ENCODE measurements around the gene RTBDN. TPM values are rescaled to one million over a fixed set of nuclear protein-coding genes. Genes with fewer than 3 reads are reported as not detected.

The RTBDN gene
- total and polyA plus RNA-seq, 2 of the 8 experiments (the other 6 are each of a cell fraction or from before 2014, with no cell fraction given): 4.0 to 4.8 TPM

- FAIRE-seq (no peak), DNase-seq (ENCODE audit: low read depth in 1 of 2, low spot score in 2 of 2) (no peak)
- H3K23me2 ChIP-seq (ENCODE audit: low read depth, low read length): no peaks in the 10 kb centered on the region
- H3K18ac ChIP-seq (ENCODE audit: extremely low read depth, low read length): no peak overlapping the region
- H3K79me1 ChIP-seq (ENCODE audit: low read depth, low read length): no peaks in the 10 kb centered on the region
- H4K5ac ChIP-seq (ENCODE audit: insufficient read length, low read depth, low read length): no peak overlapping the region
- no peak overlapping the region for H3K4me3 ChIP-seq (ENCODE audit: extremely low read depth in 1 of 4, insufficient read depth in 2 of 4, low read depth in 3 of 4, low read length in 4 of 4)
- no peak overlapping the region for H3K14ac ChIP-seq (ENCODE audit: insufficient read length)
- H2BK5ac ChIP-seq (ENCODE audit: low read depth, low read length): no peak overlapping the region
- H2AFZ ChIP-seq (ENCODE audit: low read length): no peak overlapping the region
- peaks cover 0 to 11% (median 5%) of the 10 kb centered on the region in 4 experiments; a peak in 2 of 8 replicates for H3K36me3 ChIP-seq (ENCODE audit: control insufficient read depth in 2 of 4, insufficient read depth in 4 of 4, low read length in 3 of 4)
- H3K9ac ChIP-seq (replicated peaks in 1 of 4; ENCODE audit: extremely low read depth in 1 of 4, low read depth in 3 of 4, low read length in 3 of 4): no peak overlapping the region
- H3K56ac ChIP-seq (replicated peaks; ENCODE audit: insufficient read length, low read depth, low read length): no peak overlapping the region
- no peaks in the 10 kb centered on the region for H3K9me3 ChIP-seq (ENCODE audit: insufficient read depth in 2 of 2, low read depth in 1 of 2, low read length in 1 of 2)
- no peak overlapping the region for H3K4ac ChIP-seq (replicated peaks; ENCODE audit: insufficient read length, low read depth, low read length)
- no peak overlapping the region for H2AK5ac ChIP-seq (ENCODE audit: low read depth, low read length)
- H3K27me3 ChIP-seq (replicated peaks in 1 of 4; ENCODE audit: control insufficient read depth in 3 of 4, extremely low read depth in 1 of 4, insufficient read depth in 3 of 4, low read length in 3 of 4): no peaks in the 10 kb centered on the region
- CTCF ChIA-PET (ENCODE audit: partially characterized antibody): interaction anchor here (1.3 to 7.9 kb wide), 3 partner anchors 10 to 20 kb away, joined by 3 to 48 read pairs (median 3); no protein-coding TSS in a partner anchor
- no peak overlapping the region for H2BK20ac ChIP-seq (ENCODE audit: low read length)
- H3K79me2 ChIP-seq (ENCODE audit: control insufficient read depth in 1 of 2, insufficient read depth in 2 of 2, low read length in 2 of 2): no peaks in the 10 kb centered on the region
- H3K23ac ChIP-seq (ENCODE audit: insufficient read length): no peak overlapping the region
- H4K91ac ChIP-seq (replicated peaks; ENCODE audit: insufficient read length, low read length): no peak overlapping the region
- POLR2A ChIA-PET (ENCODE audit: partially characterized antibody): interaction anchor here (0.9 to 1.3 kb wide), 5 partner anchors 9 to 28 kb away, joined by 3 to 5 read pairs (median 5); no protein-coding TSS in a partner anchor
- peaks cover 0 to 1% of the 10 kb centered on the region in 2 experiments for H4K20me1 ChIP-seq (replicated peaks in 1 of 2; ENCODE audit: control insufficient read depth in 1 of 2, insufficient read depth in 2 of 2, low read length in 2 of 2)
- TF ChIP-seq EGR1 (IDR thresholded peaks at IDR 0.05; ENCODE audit: borderline replicate concordance, low read depth, low read length) (no peak), KDM4A (IDR thresholded peaks at IDR 0.05; ENCODE audit: low read depth, low read length, severe bottlenecking) (no peak), FOSL1 (IDR thresholded peaks at IDR 0.05; ENCODE audit: insufficient read depth, low read depth, low read length) (no peak), SAP30 (IDR thresholded peaks at IDR 0.05; ENCODE audit: insufficient read depth, insufficient replicate concordance, low read length) (no peak), NANOG (IDR thresholded peaks at IDR 0.05; ENCODE audit: insufficient read depth, low read depth, low read length, poor library complexity, severe bottlenecking) (no peak)
- no peak overlapping the region for H2BK12ac ChIP-seq (ENCODE audit: low read depth, low read length)
- H2BK15ac ChIP-seq (ENCODE audit: low read length): no peak overlapping the region
- no peaks in the 10 kb centered on the region for H3K4me1 ChIP-seq (replicated peaks in 1 of 4; ENCODE audit: control insufficient read depth in 3 of 4, insufficient read depth in 4 of 4, low read length in 3 of 4)
- H3K4me2 ChIP-seq (ENCODE audit: insufficient read depth in 1 of 2, low read depth in 2 of 2, low read length in 2 of 2): no peak overlapping the region
- H2BK120ac ChIP-seq (replicated peaks; ENCODE audit: low read depth, low read length): no peak overlapping the region
- WGBS, 2 experiments (ENCODE audit: extremely low coverage in 1 of 2, insufficient coverage in 1 of 2, insufficient read length in 1 of 2, insufficient replicate concordance in 2 of 2, low coverage in 1 of 2, low lambda C conversion rate in 2 of 2, missing lambda C conversion rate in 1 of 2): 94% methylated on average over 35 of the region's 35 CpGs; no CpG with 5 or more reads in 1 of the 2 experiments
- no peak overlapping the region for H3K27ac ChIP-seq (ENCODE audit: low read depth, low read length)
- no peak overlapping the region for H4K8ac ChIP-seq (ENCODE audit: extremely low read depth, insufficient read depth, low read length)
Measured at GRCh38 chr19:12858041-12858928, 23.9 kb upstream of the RTBDN start.

Data from H1 (cell line).